Activated CD4-positive, alpha-beta T cell treated with anti-CD3 and anti-CD28 coated beads, Interleukin-2, Interleukin-6, amounts not matched to agents 100 ng/mL and 50 ng/mL, durations not matched to agents 16 hours and 8 hours (primary cell): Measurements from ENCODE around the gene ZNF775.

ENCODE experiments used
- DNase-seq: peaks from one replicate; pipeline ENCODE4 v3.0.0-alpha.2; 2020

ZNF775 gene

GRCh38 chr7:150444674-150445365, 65.7 kb downstream of the ZNF775 start:
- no peak for DNase-seq

- no peak for DNase-seq
These were observed 67.3 kb downstream of the ZNF775 start for GRCh38 chr7:150446288-150446938.
